Loucy (cell line): ENCODE data around the gene RAPGEF1.

Experiments
- H2AFZ ChIP-seq: fragments of 200-600 bp; sonication (generic); 2 replicates; pipeline ENCODE4 v1.6.0; 2016; ENCODE audit warnings: antibody characterized with exemption, mild to moderate bottlenecking, low read length, moderate library complexity
- H3F3A ChIP-seq: fragments of 200-600 bp; 2 replicates; pipeline ENCODE4 v1.6.0; 2016; ENCODE audit warnings: antibody characterized with exemption, low read depth, mild to moderate bottlenecking
- H3K27me3 ChIP-seq: fragments of 200-600 bp; sonication (generic); 2 replicates; pipeline ENCODE4 v1.6.1; 2014; ENCODE audit warnings: low read length, mild to moderate bottlenecking; ENCODE audit not compliant: insufficient read depth, poor library complexity, severe bottlenecking
- H3K36me3 ChIP-seq: fragments of 200-600 bp; sonication (generic); 2 replicates; pipeline ENCODE4 v1.6.1; 2016; ENCODE audit warnings: low read length; ENCODE audit not compliant: insufficient read depth
- H3K4me1 ChIP-seq: fragments of 200-600 bp; sonication (generic); 2 replicates; pipeline ENCODE4 v1.5.1; 2014; ENCODE audit warnings: low read length, mild to moderate bottlenecking; ENCODE audit not compliant: insufficient read depth, poor library complexity, severe bottlenecking
- H3K4me2 ChIP-seq: fragments of 200-600 bp; sonication (generic); 2 replicates; pipeline ENCODE4 v1.6.0; 2014; ENCODE audit warnings: antibody characterized with exemption, low read length, low read depth, mild to moderate bottlenecking; ENCODE audit not compliant: poor library complexity, severe bottlenecking
- H3K4me3 ChIP-seq: fragments of 200-600 bp; sonication (generic); 2 replicates; pipeline ENCODE4 v1.5.1; 2014; ENCODE audit warnings: low read length, mild to moderate bottlenecking, mixed read lengths; ENCODE audit not compliant: poor library complexity, severe bottlenecking
- H3K79me2 ChIP-seq: fragments of 200-600 bp; sonication (generic); 2 replicates; pipeline ENCODE4 v1.6.1; 2014; ENCODE audit warnings: low read length; ENCODE audit not compliant: insufficient read depth
- H3K9ac ChIP-seq: fragments of 200-600 bp; sonication (generic); 2 replicates; pipeline ENCODE4 v1.6.0; 2014; ENCODE audit warnings: mild to moderate bottlenecking, low read depth, low read length, moderate library complexity; ENCODE audit not compliant: poor library complexity, severe bottlenecking
- H3K9me2 ChIP-seq: fragments of 200-600 bp; sonication (generic); replicated peaks from 2 replicates; pipeline ENCODE4 v1.6.1; 2016; ENCODE audit warnings: low read depth, low read length, mixed read lengths
- H3K9me3 ChIP-seq: fragments of 200-600 bp; sonication (generic); 2 replicates; pipeline ENCODE4 v1.6.1; 2014; ENCODE audit warnings: mild to moderate bottlenecking, antibody characterized with exemption, low read length, low read depth; ENCODE audit not compliant: insufficient read depth
- H4K20me1 ChIP-seq: fragments of 200-600 bp; sonication (generic); 2 replicates; pipeline ENCODE4 v1.6.0; 2014; ENCODE audit warnings: antibody characterized with exemption, low read length, mild to moderate bottlenecking; ENCODE audit not compliant: insufficient read depth, poor library complexity, severe bottlenecking
- EZH2phosphoT487 ChIP-seq: fragments of 200-600 bp; IDR thresholded peaks from 2 replicates; pipeline ENCODE4 v1.6.1; 2018; ENCODE audit warnings: antibody characterized with exemption, mild to moderate bottlenecking, moderate library complexity, borderline replicate concordance
- TF ChIP-seq, protein P1 (sequence below): fragments of 200-600 bp; sonication (generic); conservative IDR thresholded peaks from 2 replicates; pipeline ENCODE4 v1.5.1; 2014; ENCODE audit warnings: mild to moderate bottlenecking, antibody characterized with exemption, low read length

RAPGEF1 gene

DNA sequence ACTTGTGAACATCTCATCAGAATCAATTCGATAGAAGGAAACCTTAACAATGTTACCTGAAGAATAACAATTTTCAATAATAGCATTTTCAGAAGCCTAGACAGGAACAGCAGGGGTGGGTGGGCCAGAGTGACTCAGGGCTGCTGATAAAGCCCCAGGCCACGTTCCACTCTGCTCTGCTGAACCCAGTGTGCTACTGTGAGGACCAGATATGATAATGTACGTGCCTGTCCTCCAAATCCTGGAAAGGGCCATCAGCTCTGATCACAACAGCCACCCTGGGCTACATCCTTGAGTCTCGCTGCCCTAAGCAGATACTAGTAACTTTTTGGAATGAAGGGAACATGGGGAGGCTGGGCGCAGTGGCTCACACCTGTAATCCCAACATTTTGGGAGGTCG is 103.3 kb downstream of the RAPGEF1 start:
- Histone ChIP-seq H3K27me3 (no peaks in the 10 kb centered on the region), H4K20me1 (no peaks in the 10 kb centered on the region), H3K4me1 (no peaks in the 10 kb centered on the region), H3K9me3 (no peaks in the 10 kb centered on the region), H3K4me2 (no peak overlapping the region), H3K79me2 (no peaks in the 10 kb centered on the region), H3K4me3 (no peak overlapping the region), H3K36me3 (peaks cover 66% of the 10 kb centered on the region; the same call in 1 of the 2 replicates), H3K9me2 (no peaks in the 10 kb centered on the region), H3K9ac (no peak overlapping the region), H2AFZ (no peak overlapping the region), H3F3A (no peaks in the 10 kb centered on the region)
- no peak for TF ChIP-seq EZH2phosphoT487
- TF ChIP-seq, protein P1, sequence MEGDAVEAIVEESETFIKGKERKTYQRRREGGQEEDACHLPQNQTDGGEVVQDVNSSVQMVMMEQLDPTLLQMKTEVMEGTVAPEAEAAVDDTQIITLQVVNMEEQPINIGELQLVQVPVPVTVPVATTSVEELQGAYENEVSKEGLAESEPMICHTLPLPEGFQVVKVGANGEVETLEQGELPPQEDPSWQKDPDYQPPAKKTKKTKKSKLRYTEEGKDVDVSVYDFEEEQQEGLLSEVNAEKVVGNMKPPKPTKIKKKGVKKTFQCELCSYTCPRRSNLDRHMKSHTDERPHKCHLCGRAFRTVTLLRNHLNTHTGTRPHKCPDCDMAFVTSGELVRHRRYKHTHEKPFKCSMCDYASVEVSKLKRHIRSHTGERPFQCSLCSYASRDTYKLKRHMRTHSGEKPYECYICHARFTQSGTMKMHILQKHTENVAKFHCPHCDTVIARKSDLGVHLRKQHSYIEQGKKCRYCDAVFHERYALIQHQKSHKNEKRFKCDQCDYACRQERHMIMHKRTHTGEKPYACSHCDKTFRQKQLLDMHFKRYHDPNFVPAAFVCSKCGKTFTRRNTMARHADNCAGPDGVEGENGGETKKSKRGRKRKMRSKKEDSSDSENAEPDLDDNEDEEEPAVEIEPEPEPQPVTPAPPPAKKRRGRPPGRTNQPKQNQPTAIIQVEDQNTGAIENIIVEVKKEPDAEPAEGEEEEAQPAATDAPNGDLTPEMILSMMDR, result no peak

DNA sequence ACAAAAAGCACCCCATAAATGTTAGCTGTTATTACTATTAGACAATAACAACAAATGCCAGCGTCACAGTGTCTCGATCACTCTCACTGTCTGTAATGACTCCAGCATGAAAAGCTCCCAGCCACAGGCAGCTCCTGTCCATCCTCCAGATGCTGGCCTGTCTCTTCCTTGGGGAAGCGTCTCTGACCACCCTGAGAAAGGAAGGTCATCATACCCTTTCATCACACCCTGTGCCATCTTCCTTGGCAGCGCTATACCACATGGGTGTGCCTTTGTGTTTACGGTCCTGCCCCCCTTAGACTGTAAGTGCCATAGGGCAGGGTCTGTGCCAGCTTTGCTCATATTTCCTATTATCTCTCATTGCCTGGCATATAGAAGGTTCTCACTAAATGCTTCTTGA is 104.0 kb downstream of the RAPGEF1 start:
- H3K4me3 ChIP-seq, result no peak overlapping the region
- no peaks in the 10 kb centered on the region for H3K9me2 ChIP-seq
- H3K79me2 ChIP-seq, result no peaks in the 10 kb centered on the region
- H3K4me1 ChIP-seq, result no peaks in the 10 kb centered on the region
- H4K20me1 ChIP-seq, result no peaks in the 10 kb centered on the region
- no peak overlapping the region for H2AFZ ChIP-seq
- H3K9me3 ChIP-seq, result no peaks in the 10 kb centered on the region
- H3K36me3 ChIP-seq, result peaks cover 59% of the 10 kb centered on the region; the same call in 1 of the 2 replicates
- no peaks in the 10 kb centered on the region for H3K27me3 ChIP-seq
- TF ChIP-seq, protein P1, result no peak
- no peak for TF ChIP-seq EZH2phosphoT487
- H3K4me2 ChIP-seq, result no peak overlapping the region
- H3F3A ChIP-seq, result no peaks in the 10 kb centered on the region
- no peak overlapping the region for H3K9ac ChIP-seq

DNA sequence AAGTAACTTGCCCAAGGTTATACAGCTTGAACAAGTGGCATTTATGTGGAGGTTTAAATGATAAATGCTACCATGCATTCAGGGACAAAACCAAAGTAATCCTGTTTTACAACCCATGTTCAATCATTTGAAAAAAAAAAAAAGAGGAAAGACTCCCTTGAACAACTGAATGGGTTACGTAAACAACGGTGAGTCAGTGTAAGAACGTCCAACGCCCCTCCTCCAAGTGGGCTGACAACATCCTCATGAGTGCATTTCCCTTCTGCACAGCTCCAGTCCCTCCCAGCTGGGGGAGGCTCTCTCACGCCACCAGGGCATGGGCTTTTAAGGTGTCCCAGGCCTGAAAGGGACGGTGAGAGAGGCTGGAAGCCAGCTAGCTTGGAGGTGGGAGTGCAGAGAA is 104.6 kb downstream of the RAPGEF1 start:
- TF ChIP-seq, protein P1, result no peak
- TF ChIP-seq EZH2phosphoT487, result no peak
- Histone ChIP-seq H3K4me1 (no peaks in the 10 kb centered on the region), H2AFZ (no peak overlapping the region), H3K36me3 (peaks cover 53% of the 10 kb centered on the region; the same call in 1 of the 2 replicates), H3F3A (no peaks in the 10 kb centered on the region), H3K4me3 (no peak overlapping the region), H3K9ac (no peak overlapping the region), H3K9me2 (no peaks in the 10 kb centered on the region), H3K9me3 (no peaks in the 10 kb centered on the region), H4K20me1 (no peaks in the 10 kb centered on the region), H3K4me2 (no peak overlapping the region), H3K79me2 (no peaks in the 10 kb centered on the region), H3K27me3 (no peaks in the 10 kb centered on the region)
